ENCODE results near the gene BMPR1A. TPM values are rescaled to one million over a fixed set of nuclear protein-coding genes. Genes with fewer than 3 reads are reported as not detected.

BMPR1A gene
- total and polyA plus RNA-seq, 2 of the 4 experiments (the other 2 are of a cell fraction), result 15.9 to 93.7 TPM

DNA sequence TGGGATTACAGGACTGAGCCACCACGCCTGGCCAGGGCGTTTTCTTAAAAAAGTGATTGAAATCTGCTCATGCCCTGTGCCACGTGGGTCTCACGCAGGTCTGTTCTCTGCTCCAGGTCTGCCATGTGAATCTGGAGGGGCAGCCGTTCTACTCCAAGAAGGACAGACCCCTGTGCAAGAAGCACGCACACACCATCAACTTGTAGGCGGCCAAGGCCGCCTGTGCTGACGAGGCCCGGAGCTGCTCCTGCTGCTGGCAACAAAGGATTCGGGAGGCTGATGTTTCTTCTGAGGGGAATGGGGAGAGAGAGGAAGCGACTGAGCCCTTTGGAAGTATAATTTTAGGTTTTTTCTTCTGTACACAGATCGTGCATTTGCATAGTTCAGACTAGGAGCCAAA, 23.6 kb upstream of the BMPR1A start:
- Histone ChIP-seq H3K27me3 (ENCODE audit: control insufficient read depth, insufficient read depth, low read length) (no peaks in the 10 kb centered on the region), H3K14ac (replicated peaks; ENCODE audit: low read depth, low read length) (no peak overlapping the region), H2AK5ac (ENCODE audit: low read depth, low read length) (no peak overlapping the region), H3K4me2 (ENCODE audit: low read depth, low read length) (no peak overlapping the region), H4K91ac (ENCODE audit: insufficient read depth, low read depth, low read length) (no peak overlapping the region), H2BK20ac (ENCODE audit: low read depth, low read length) (no peak overlapping the region), H3K4ac (ENCODE audit: low read depth, low read length) (no peak overlapping the region), H4K5ac (ENCODE audit: low read depth, low read length) (no peak overlapping the region), H3K9me3 (ENCODE audit: control insufficient read depth, insufficient read depth, low read length) (no peaks in the 10 kb centered on the region), H2AK9ac (replicated peaks; ENCODE audit: low read depth, low read length, poor library complexity) (no peak overlapping the region), H2BK120ac (ENCODE audit: low read depth, low read length) (no peak overlapping the region), H3K79me1 (ENCODE audit: low read depth in 1 of 2, low read length in 2 of 2) (no peaks in the 10 kb centered on the region), H2BK5ac (ENCODE audit: low read depth, low read length, poor library complexity, severe bottlenecking) (no peak overlapping the region), H3K56ac (ENCODE audit: extremely low read depth, insufficient read depth, low read length) (no peak overlapping the region), H3K27ac (ENCODE audit: insufficient read depth, low read length) (no peak overlapping the region), H4K8ac (ENCODE audit: low read depth in 2 of 2, low read length in 2 of 2) (no peak overlapping the region), H3K9me1 (ENCODE audit: insufficient read depth, low read length) (peaks cover 7% of the 10 kb centered on the region; the same call in 1 of the 2 replicates), H3K9ac (ENCODE audit: low read depth, low read length) (no peak overlapping the region), H3K36me3 (ENCODE audit: control insufficient read depth, insufficient read depth, low read length) (no peaks in the 10 kb centered on the region), H3K18ac (ENCODE audit: low read depth, low read length) (no peak overlapping the region), H3K23ac (ENCODE audit: low read depth, low read length) (no peak overlapping the region), H2BK15ac (ENCODE audit: low read depth, low read length) (no peak overlapping the region), H3K4me1 (ENCODE audit: control insufficient read depth, insufficient read depth, low read length) (no peaks in the 10 kb centered on the region; the same call in 1 of the 2 replicates), H2AFZ (replicated peaks; ENCODE audit: low read length, poor library complexity) (no peak overlapping the region), H4K20me1 (ENCODE audit: insufficient read depth, low read length) (no peaks in the 10 kb centered on the region), H3K4me3 (ENCODE audit: insufficient read depth, low read depth, low read length) (no peak overlapping the region)
- intact Hi-C loops (cut with micrococcal nuclease) (no loop called here), dilution Hi-C loops (cut with HindIII; ENCODE audit: low sequenced_read_pairs, unreplicated experiment) (no loop called here), in situ Hi-C loops (cut with MboI; ENCODE audit: low sequenced_read_pairs) (no loop called here)
- ChIA-PET POLR2A (ENCODE audit: unreplicated experiment) (no interaction called here), CTCF (no interaction called here)
- TF ChIP-seq MAZ (IDR thresholded peaks at IDR 0.05; ENCODE audit: borderline replicate concordance, low read depth, low read length) (no peak), MXI1 (IDR thresholded peaks at IDR 0.05; ENCODE audit: borderline replicate concordance, low read depth, low read length) (no peak), SMC3 (IDR thresholded peaks at IDR 0.05; ENCODE audit: low read depth, low read length) (no peak), MAFK (IDR thresholded peaks at IDR 0.05; ENCODE audit: low read depth, low read length) (no peak), CTCF (conservative IDR thresholded peaks at IDR 0.05; ENCODE audit: low read depth, low read length) (no peak), BHLHE40 (IDR thresholded peaks at IDR 0.05; ENCODE audit: low read depth, low read length) (no peak), RCOR1 (IDR thresholded peaks at IDR 0.05; ENCODE audit: insufficient replicate concordance, low read length) (no peak), CEBPB (IDR thresholded peaks at IDR 0.05; ENCODE audit: low read depth, low read length) (no peak), RAD21 (IDR thresholded peaks at IDR 0.05; ENCODE audit: low read length) (no peak)
- BruUV-seq (replicated peaks), result no TSS peak
- ATAC-seq (ENCODE audit: low read depth) (no peak), DNase-seq (no peak)
- 100% methylated on average over 5 of the region's 13 CpGs; no CpG with 5 or more reads in 1 of the 2 experiments for WGBS, 2 experiments (ENCODE audit: extremely low coverage in 2 of 2, insufficient read length in 1 of 2)
